ENCODE results near the gene ZIC2. TPM values are rescaled to one million over a fixed set of nuclear protein-coding genes. Genes with fewer than 3 reads are reported as not detected.
A peak's percentile ranks its signal among the peaks of the same experiment; 100 is the strongest.

ZIC2 gene
- total and polyA plus RNA-seq, 2 of the 8 experiments (the other 6 are each of a cell fraction or from before 2014, with no cell fraction given), result 53.2 to 372 TPM

DNA sequence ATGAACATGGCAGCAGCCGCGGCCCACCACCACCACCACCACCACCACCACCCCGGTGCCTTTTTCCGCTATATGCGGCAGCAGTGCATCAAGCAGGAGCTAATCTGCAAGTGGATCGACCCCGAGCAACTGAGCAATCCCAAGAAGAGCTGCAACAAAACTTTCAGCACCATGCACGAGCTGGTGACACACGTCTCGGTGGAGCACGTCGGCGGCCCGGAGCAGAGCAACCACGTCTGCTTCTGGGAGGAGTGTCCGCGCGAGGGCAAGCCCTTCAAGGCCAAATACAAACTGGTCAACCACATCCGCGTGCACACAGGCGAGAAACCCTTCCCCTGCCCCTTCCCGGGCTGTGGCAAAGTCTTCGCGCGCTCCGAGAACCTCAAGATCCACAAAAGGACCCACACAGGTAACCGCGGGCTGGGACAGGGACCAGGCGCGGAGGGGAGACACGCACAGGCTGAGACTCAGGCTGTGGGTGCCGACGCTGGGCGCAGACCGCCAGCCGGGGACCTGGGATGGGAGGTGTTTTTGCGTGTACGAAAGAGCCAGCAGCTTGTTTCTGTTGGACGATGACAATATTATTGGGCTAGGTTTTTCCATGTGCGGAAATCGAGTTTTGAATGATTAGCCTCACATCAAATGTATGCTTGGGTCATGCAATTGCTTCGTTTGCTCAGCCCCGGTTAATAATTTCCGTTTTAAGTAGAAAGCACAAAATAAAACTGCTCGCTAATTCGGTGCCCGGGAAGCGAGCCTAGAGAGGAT lies 1.3 kb downstream of the ZIC2 start:
- Histone ChIP-seq H3K18ac (ENCODE audit: extremely low read depth, low read length) (peak overlapping the region; percentile 83), H4K20me1 (replicated peaks in 1 of 2; ENCODE audit: control insufficient read depth in 1 of 2, insufficient read depth in 2 of 2, low read length in 2 of 2) (peaks cover 18 to 27% of the 10 kb centered on the region in 2 experiments), H3K9me3 (ENCODE audit: insufficient read depth in 2 of 2, low read depth in 1 of 2, low read length in 1 of 2) (no peaks in the 10 kb centered on the region; a peak in 1 of 4 replicates), H3K14ac (ENCODE audit: insufficient read length) (peak overlapping the region; percentile 74), H2AK5ac (ENCODE audit: low read depth, low read length) (0 out of 2 replicates have a peak overlapping the region, but pooled peaks have one; percentile 28), H3K79me2 (ENCODE audit: control insufficient read depth in 1 of 2, insufficient read depth in 2 of 2, low read length in 2 of 2) (peaks cover 21 to 69% of the 10 kb centered on the region in 2 experiments), H3K4me1 (replicated peaks in 1 of 4; ENCODE audit: control insufficient read depth in 3 of 4, insufficient read depth in 4 of 4, low read length in 3 of 4) (peaks cover 0 to 15% (median 2%) of the 10 kb centered on the region in 4 experiments; a peak in 6 of 7 replicates), H2BK15ac (ENCODE audit: low read length) (no peak overlapping the region), H2BK5ac (ENCODE audit: low read depth, low read length) (0 out of 2 replicates have a peak overlapping the region, but pooled peaks have one; percentile 3), H4K8ac (ENCODE audit: extremely low read depth, insufficient read depth, low read length) (no peak overlapping the region; the same call in 1 of the 2 replicates), H2BK20ac (ENCODE audit: low read length) (no peak overlapping the region), H3K27ac (ENCODE audit: low read depth, low read length) (peak overlapping the region; percentile 32; the same call in 1 of the 2 replicates), H3K23ac (ENCODE audit: insufficient read length) (peak overlapping the region; percentile 39), H3K4ac (replicated peaks; ENCODE audit: insufficient read length, low read depth, low read length) (peak overlapping the region; percentile 14), H3K9ac (replicated peaks in 1 of 4; ENCODE audit: extremely low read depth in 1 of 4, low read depth in 3 of 4, low read length in 3 of 4) (peak overlapping the region; percentile 80 to 98 (median 86)), H3K36me3 (ENCODE audit: control insufficient read depth in 2 of 4, insufficient read depth in 4 of 4, low read length in 3 of 4) (peaks cover 18 to 48% (median 31%) of the 10 kb centered on the region in 4 experiments; a peak in 6 of 8 replicates), H2BK120ac (replicated peaks; ENCODE audit: low read depth, low read length) (peak overlapping the region; percentile 24), H3K23me2 (ENCODE audit: low read depth, low read length) (peaks cover 32% of the 10 kb centered on the region), H2AFZ (ENCODE audit: low read length) (no peak overlapping the region), H4K5ac (ENCODE audit: insufficient read length, low read depth, low read length) (peak overlapping the region; percentile 18), H3K79me1 (ENCODE audit: low read depth, low read length) (no peaks in the 10 kb centered on the region; the same call in 1 of the 2 replicates), H4K91ac (replicated peaks; ENCODE audit: insufficient read length, low read length) (peak overlapping the region; percentile 82), H3K56ac (replicated peaks; ENCODE audit: insufficient read length, low read depth, low read length) (peak overlapping the region; percentile 50), H3K4me2 (ENCODE audit: insufficient read depth in 1 of 2, low read depth in 2 of 2, low read length in 2 of 2) (peak overlapping the region; percentile 83 to 95), H2BK12ac (ENCODE audit: low read depth, low read length) (peak overlapping the region; percentile 80; the same call in 1 of the 2 replicates), H3K4me3 (ENCODE audit: extremely low read depth in 1 of 4, insufficient read depth in 2 of 4, low read depth in 3 of 4, low read length in 4 of 4) (peak overlapping the region; percentile 93 to 96 (median 94)), H3K27me3 (replicated peaks in 1 of 4; ENCODE audit: control insufficient read depth in 3 of 4, extremely low read depth in 1 of 4, insufficient read depth in 3 of 4, low read length in 3 of 4) (peaks cover 0 to 4% (median under 1%) of the 10 kb centered on the region in 4 experiments; a peak in 3 of 7 replicates)
- FAIRE-seq (no peak), DNase-seq (ENCODE audit: low read depth in 1 of 2, low spot score in 2 of 2) (peak in 1 of 2 experiments; percentile 51)
- ChIA-PET POLR2A (ENCODE audit: partially characterized antibody) (interaction anchor here (0.9 to 11.2 kb wide), 8 partner anchors 8 to 508 kb away, joined by 3 to 145 read pairs (median 36); partner anchors contain the start of genes CLYBL and ZIC5), CTCF (ENCODE audit: partially characterized antibody) (interaction anchor here (0.6 to 2.6 kb wide), 8 partner anchors 8 to 1351 kb away, joined by 3 to 11 read pairs (median 4); no protein-coding TSS in a partner anchor)
- 1% methylated on average over 48 of the region's 48 CpGs; no CpG with 5 or more reads in 1 of the 2 experiments for WGBS, 2 experiments (ENCODE audit: extremely low coverage in 1 of 2, insufficient coverage in 1 of 2, insufficient read length in 1 of 2, insufficient replicate concordance in 2 of 2, low coverage in 1 of 2, low lambda C conversion rate in 2 of 2, missing lambda C conversion rate in 1 of 2)
- TF ChIP-seq TAF1 (IDR thresholded peaks at IDR 0.05; ENCODE audit: low read depth, low read length) (0 out of 2 replicates have a peak, but pooled peaks have one; percentile 4), BCL11A (IDR thresholded peaks at IDR 0.05; ENCODE audit: low read depth in 2 of 2, low read length in 2 of 2) (no peak), CBX5 (IDR thresholded peaks at IDR 0.05; ENCODE audit: low read depth, low read length) (no peak), BACH1 (IDR thresholded peaks at IDR 0.05; ENCODE audit: low read length) (no peak), JUND (IDR thresholded peaks at IDR 0.05; ENCODE audit: low read length) (no peak), SIRT6 (IDR thresholded peaks at IDR 0.05; ENCODE audit: low read length) (no peak), POU5F1 (IDR thresholded peaks at IDR 0.05; ENCODE audit: low read depth, low read length) (no peak), KDM5A (IDR thresholded peaks at IDR 0.05; ENCODE audit: low read length) (no peak), CREB1 (IDR thresholded peaks at IDR 0.05) (no peak), CBX8 (IDR thresholded peaks at IDR 0.05; ENCODE audit: borderline replicate concordance, low read depth, low read length) (no peak)
- TF ChIP-seq, protein P1, sequence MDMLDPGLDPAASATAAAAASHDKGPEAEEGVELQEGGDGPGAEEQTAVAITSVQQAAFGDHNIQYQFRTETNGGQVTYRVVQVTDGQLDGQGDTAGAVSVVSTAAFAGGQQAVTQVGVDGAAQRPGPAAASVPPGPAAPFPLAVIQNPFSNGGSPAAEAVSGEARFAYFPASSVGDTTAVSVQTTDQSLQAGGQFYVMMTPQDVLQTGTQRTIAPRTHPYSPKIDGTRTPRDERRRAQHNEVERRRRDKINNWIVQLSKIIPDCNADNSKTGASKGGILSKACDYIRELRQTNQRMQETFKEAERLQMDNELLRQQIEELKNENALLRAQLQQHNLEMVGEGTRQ (IDR thresholded peaks at IDR 0.05; ENCODE audit: low read length), result no peak
